Endometrial microvascular endothelial cells (primary cell): ENCODE results near the gene IKBKE. TPM values are rescaled to one million over a fixed set of nuclear protein-coding genes. Genes with fewer than 3 reads are reported as not detected.

Experiments
- total RNA-seq: library from RNA; depleted of rRNA; stranded (reverse); fragments of >200 nt; gene quantifications from one replicate; pipeline ENCODE4 v1.2.3, GENCODE V29; 2015; ENCODE audit errors: inconsistent ontology term

The IKBKE gene
- total RNA-seq, 1 donor from 2014 or later = 4.0 TPM

Other genes with a start within 250 kb of the IKBKE start
- 0.74 TPM for gene RASSF5, start 37.1 kb downstream of the IKBKE start, total RNA-seq
- 63.6 TPM for gene EIF2D, start 142.0 kb downstream of the IKBKE start, total RNA-seq
- 16.4 TPM for gene DYRK3, start 165.1 kb downstream of the IKBKE start, total RNA-seq
- gene MAPKAPK2, start 214.4 kb downstream of the IKBKE start, total RNA-seq = 52.9 TPM